Stimulated activated CD8-positive, alpha-beta memory T cell treated with anti-CD3 and anti-CD28 coated beads, Interleukin-2, amount 100 ng/mL, for 48 hours (primary cell): ENCODE results near the gene CXCR6.

ENCODE experiments used
- DNase-seq, 2 donors: peaks; one replicate each; pipeline ENCODE4 v3.0.0-alpha.2; 2020; ENCODE audit warnings: low read depth in 2 of 2

CXCR6 gene

GRCh38 chr3:45943207-45943846, at the start of gene CXCR6:
Gene CXCR6 (plus strand): TSS chr3:45943464. CDS start chr3:45946482, 3,018 bp downstream.
- DNase-seq = no peak

DNA sequence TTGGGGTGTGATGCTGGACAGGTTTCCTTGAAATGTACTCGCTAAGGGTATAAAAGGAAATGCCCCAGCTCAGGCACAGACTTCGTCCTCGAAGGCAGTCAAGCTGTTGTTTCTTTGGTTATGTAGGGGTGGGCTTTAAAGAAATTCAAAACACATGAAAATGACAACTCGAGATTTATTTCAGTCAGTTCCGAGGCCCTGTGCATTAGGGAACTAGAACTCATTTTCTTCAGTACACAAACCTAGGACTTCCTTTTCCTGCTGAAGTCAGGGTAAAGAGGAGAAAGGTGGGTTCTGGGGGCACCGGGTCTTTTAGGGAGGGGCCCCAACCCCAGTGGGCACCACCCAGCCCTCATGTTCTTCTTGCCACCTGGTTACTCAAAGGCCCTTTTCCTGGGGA, 49.2 kb upstream of the CXCR6 start:
- no peak for DNase-seq

GRCh38 chr3:45895686-45896468, 47.4 kb upstream of the CXCR6 start:
- no peak for DNase-seq

- no peak for DNase-seq
These were observed 46.3 kb upstream of the CXCR6 start for GRCh38 chr3:45896956-45897355.

DNA sequence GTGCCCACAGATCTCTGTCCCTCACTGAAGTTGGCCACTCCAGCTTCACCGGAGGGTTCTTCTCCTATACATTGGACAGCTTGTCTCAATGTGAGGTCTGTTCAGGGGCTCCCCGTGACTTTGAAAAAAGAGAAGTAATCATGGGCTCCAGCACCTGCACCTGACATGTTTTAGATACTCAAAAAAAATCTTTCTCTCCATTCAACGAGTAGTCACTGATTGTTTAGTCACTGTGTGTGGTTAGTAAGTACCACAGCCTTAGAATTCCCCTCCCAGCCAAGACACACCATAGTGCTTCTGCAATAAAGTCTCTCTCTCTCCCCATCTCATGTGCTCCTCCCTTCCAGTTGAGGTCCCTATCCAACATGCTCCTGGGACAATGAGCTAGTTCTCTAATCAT, 38.3 kb upstream of the CXCR6 start:
- no peak for DNase-seq

DNA sequence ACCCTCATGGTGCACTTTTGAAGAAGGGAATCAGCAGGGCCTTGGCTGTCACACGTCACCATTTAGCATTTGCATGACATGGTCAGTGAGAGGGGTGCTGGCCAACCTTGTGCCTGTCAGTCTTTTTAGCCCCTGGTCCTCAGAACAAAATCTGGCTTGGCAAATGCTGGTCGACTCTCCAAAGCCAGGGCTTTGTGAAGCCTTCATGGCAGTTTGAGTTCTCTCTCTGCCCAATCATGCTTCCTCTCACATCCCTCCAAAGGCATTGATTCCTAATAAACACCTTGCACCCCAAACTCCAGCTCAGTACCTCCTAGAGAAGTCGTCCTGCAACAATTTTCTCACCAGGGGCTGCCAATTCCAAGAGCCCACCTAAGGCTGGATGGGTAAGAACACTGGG, 37.5 kb upstream of the CXCR6 start:
- DNase-seq = no peak

DNA sequence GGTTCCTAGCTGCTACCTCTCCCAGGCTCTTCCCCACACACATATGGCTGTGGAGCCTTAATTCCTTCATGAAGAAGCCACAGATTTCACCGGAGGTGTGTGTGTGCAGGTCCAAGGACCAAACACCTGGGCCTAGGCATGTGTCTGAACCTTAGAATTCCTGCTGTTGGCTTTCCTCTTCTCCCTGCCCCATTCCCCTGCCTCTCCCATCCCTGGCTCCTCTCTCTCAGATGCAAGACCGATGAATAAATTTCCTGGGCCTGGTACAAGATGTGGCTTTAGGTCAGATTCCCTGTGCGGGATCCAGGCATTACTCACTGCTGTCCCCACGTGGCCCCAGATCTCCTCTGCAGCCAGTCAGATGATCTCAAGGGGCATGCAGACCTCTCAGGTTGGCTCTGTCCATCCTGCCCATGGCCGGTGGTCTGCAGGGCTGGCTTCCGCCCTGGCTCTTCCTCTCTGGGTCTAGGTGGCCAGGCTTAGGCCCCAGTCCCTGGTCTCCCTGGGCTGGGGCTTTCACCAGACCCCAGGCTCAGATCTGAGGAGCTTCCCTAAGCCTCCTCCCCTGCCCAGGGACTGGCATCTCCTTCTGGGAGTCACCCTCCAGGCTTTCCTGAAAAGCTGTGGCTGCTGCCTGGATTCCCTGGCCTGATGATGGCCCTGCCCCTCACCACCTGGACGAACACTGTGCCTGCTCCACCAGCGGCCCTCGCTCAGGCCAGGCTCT, 36.4 kb upstream of the CXCR6 start:
- DNase-seq = no peak

DNA sequence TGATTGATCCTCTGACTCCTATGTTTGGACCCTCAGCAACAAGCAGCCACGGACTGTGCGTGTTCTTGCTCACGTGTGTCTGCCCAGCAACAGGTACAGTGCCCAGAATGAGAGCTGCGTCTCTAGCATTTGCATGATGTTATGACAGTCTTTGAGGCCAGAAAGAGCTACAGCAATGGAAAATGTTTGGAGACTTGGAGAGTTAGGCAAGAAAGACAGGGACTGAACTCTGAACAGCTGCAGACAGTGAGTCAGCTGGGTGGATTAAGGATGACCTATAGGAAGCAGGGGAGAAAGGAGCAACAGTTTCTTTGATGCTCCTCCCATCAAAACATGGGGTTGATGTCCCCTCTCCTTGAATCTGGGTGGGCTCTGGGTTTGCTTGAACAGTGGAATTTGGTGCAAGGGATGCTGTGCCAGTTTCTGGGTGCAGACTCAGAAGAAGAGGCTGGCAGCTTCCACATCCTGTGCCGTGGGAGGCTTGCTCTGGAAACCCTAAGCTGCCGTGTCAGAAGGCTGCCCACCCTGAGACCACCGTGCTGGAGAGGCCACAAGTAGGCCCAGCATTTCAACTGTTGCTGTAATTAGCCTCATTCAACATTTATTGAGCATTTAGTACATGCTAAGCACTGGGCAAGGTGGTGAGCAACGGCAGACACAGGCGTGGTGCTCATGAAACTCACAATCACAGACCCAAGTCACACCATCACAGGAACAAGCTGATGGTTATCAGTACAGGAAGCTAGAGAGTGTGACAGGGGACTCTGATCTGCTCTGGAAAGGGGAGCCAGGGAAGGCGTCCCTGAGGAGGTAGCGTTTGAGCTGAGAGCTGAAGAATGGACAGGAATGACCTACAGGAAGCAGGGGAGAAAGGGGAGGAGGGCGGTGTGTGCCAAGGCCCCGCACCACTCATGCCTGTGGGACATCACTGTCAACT, 35.2 kb upstream of the CXCR6 start:
- no peak for DNase-seq

DNA sequence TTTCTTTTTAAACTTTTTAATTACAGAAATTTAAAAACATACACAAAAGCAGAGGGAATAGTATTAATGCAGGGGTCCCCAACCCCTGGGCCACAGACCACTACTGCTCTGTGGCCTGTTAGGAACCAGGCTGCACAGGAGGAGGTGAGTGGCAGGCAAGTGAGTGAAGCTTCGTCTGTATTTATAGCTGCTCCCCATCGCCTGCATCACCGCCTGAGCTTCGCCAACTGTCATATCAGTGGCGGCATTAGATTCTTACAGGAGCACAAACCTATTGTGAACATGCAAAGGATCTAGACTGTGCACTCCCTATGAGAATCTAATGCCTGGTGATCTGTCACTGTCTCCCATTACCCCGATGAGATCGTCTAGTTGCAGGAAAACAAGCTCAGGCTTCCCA, 34.5 kb upstream of the CXCR6 start:
- no peak for DNase-seq

DNA sequence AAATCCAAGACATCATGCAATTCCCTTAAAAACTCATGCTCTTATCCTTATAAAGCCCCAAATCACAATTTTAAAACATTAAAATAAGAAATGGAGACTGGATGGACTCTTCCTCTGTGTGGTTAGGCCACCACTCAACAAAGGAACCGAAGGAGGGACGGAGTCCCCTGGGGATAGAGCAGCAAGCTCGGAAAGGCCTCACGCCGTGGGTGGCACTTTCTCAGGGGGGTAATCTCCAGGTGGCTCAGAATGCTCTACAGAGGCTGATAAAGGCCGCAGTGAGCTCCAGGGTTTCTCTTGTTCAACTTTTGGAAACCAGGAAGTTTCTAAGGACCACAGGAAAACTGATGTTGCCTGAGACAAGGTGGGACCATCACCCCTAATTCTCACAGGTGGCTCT, 33.7 kb upstream of the CXCR6 start:
- no peak for DNase-seq

DNA sequence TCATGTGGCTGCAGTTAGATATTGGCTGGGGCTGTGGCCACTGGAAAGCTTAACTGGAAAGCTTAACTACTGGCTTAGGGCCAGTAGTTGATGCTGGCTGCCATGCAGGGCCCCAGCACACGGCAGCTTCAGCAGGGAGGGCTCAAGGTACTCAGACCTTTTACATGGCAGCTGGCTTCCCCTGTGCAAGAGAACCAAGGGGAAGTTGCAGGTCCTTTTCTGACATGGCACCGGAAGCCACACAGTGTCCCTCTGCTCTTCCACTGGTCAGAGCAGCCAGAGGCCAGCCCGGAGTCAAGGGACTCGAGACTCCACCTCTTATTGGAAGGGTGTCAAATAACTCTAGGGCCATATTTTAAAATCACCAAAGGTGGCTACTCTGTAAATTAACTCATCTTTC, 32.4 kb upstream of the CXCR6 start:
- no peak for DNase-seq

- no peak for DNase-seq
These were observed 31.6 kb upstream of the CXCR6 start for GRCh38 chr3:45911511-45912226.

DNA sequence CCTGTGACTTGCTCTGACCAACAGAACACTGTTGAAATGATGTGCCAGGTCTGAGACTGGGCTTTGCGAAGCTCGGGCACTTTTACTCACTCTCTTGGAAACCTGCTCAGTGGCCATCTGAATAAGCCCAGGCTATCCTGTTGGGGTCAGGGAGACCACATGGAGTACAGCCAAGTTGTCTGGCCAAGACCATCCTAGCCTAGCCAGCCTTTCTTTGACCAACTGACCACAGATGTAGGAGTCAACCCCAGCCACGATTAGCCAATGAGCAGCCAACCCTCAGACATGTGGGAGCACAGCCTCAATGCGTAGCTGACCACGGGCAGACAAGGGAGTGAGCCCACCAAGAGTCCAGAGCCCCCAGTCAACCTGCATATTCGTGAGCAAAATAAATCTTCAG, 30.8 kb upstream of the CXCR6 start:
- no peak for DNase-seq

DNA sequence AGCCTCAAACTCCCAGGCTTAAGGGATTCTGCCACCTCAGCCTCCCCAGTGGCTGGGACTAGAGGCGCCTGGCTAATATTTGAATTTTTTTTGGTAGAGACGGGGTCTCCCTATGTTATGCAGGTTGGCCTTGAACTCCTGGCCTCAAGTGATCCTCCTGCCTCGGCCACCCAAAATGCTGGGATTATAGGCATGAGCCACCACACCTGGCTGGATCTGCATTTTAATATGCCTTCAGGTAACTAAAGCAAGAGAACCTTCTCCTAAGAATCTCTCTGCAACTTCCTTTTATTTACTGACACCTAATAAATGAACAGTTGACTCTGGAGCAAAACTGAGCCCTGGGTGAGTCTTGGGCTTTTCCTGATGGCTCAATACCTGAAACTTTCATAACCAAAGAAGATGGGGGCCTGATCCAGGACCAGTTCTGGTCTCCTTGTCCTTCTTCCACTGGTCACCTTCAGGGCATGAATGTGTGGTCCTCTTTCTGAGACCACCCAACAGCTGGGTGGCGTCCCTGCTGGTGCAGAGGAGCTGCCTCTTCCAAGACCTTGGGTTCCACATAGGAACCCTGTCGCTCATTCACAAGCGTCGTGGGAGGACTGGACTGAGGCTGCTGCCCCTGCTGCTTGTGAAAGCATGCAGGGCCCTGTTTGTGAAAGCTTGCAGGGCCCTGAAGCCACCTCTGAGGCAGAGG, 28.8 kb upstream of the CXCR6 start:
- DNase-seq = no peak

DNA sequence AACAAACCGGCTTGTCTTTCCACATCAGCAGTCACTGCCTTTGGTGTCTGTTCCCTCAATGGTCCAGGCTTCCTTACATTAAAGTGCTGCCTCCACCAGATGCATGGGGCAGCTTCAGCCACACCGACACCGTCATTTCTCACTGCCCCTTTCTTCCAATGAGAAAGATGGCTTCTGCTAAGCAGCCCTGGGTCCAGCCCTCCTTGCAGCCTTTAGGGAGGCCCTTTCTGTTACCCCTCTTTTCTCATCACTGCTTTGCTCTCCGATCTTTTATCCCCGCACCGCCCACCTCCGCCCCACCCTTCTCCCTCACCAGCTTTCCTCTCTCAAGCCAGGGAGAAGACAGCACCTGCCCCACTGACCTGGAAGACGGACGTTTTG, 28.2 kb upstream of the CXCR6 start:
- no peak for DNase-seq

DNA sequence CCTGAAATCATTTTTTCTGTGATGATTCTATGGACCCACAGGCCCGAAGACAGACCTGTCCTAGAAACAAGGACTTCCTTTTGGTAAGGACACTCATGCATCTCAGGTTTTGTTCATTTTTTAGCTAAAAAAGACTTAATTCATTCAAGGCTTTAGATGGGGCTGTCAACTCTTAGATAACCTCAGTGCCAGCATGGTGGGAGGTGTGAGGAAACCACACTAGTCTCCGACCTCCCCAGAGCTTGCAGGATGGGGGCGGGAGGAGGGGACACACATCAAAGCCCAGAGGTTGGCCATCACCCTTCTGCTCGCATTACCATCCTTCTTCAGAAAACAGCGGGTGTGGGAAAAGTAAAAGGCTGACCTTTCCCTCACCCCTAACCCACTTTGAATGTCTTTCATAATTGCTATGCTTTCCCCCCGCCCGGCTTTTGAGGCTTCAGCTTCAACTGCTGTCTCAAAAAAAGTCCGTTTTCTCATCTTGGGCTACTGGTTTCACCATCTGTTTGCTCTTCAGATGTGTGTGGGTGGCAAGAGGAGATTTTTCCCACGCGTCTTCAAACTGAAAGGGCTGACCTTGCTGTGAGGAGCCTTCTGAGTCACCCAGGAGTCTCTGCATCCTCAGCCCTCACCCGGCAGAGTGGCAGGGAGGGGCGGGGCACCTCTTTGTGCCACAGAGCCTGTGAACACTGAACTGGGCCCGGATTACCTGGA, 27.6 kb upstream of the CXCR6 start:
- DNase-seq = peak; percentile 68 to 77

DNA sequence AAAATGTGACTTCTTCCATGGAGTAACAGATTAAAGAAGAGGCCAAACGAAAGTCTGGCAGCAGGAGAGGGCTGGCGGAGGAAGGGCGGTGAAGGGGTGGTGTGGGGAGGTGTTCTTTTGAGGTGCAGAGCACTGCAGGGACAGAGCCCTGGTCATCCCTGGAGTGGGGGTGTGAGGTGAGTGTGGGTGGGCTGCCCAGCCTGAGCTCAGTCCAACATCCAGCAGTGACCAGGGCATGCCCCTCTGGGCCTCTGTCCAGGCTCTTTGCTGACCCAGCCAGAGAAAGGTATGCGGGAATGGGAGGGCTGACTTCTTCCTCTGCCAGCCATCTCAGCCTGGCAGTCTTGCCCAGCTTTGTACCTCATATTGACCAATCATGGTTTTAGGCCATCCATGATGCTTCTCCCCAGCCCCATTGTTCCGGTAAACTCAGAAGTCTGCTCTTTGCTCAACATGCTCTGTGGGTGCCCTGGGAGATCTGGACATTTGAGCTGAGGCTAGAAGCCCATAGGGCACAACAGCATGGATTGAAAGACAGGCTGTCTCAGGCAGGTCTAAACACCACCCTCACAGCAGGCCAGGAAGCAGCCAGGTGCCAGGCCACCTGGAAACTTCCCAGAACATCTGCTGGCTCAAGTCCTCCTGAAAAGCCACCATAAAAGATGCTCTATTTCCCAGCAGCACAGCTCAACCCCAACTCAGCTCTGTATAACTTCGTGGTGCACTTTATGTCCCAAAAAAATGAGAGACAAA, 25.9 kb upstream of the CXCR6 start:
- no peak for DNase-seq

GRCh38 chr3:45921158-45922038, 21.9 kb upstream of the CXCR6 start:
- DNase-seq = no peak
